HCEC 1CT (cell line): ENCODE data around the gene KIF2C.
"Not testable (repeated sequence)": the region's sequence is repeated elsewhere in the genome, so short reads cannot be mapped to it uniquely, and the experiment has no call there.

Experiments used
- DNase-seq: peaks from one replicate; pipeline ENCODE4 v3.0.0-alpha.2; 2017

The KIF2C gene

DNA sequence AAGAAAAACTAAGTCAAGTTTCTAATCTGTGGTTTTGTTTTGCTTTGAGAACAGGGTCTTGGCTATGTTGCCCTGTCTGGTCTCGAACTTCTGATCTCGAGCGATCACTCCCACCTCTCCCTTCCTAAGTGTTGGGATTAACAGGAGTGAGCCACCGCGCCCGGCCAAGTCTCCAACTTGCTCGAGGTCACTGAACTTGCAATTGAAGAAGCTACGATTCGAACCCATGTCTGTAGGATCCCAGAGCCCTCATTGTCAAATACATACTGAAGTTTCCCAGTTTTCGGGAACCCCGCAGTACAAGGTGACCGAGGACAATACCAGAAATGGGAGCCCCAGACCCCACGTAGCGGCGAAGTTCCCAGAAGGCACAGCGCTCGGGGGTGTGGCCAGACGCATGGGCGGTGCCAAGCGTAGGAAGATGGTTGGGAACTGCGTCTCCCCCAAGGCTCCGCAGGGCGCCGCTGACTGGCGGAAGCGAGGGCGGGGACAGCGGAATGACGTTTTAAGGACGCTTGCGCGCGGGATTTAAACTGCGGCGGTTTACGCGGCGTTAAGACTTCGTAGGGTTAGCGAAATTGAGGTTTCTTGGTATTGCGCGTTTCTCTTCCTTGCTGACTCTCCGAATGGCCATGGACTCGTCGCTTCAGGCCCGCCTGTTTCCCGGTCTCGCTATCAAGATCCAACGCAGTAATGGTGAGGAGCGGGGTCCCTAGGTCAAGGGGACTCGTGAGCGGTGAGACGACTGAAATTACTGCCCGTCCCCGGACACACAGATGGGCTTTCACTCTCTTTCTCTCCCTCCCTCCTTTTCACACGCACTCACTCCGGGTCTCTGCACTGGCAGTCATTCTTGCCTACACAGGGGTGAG is at the start of gene KIF2C:
TSS of gene KIF2C (plus strand) at position 531 of the 872 bp plus-strand sequence. CDS start at position 627, 96 bp downstream.
- peak; percentile 99 for DNase-seq

- no peak for DNase-seq
These were observed 46.5 kb upstream of the KIF2C start for GRCh38 chr1:44693159-44693558.

GRCh38 chr1:44693900-44694299 is 45.7 kb upstream of the KIF2C start:
- DNase-seq, result no peak

DNA sequence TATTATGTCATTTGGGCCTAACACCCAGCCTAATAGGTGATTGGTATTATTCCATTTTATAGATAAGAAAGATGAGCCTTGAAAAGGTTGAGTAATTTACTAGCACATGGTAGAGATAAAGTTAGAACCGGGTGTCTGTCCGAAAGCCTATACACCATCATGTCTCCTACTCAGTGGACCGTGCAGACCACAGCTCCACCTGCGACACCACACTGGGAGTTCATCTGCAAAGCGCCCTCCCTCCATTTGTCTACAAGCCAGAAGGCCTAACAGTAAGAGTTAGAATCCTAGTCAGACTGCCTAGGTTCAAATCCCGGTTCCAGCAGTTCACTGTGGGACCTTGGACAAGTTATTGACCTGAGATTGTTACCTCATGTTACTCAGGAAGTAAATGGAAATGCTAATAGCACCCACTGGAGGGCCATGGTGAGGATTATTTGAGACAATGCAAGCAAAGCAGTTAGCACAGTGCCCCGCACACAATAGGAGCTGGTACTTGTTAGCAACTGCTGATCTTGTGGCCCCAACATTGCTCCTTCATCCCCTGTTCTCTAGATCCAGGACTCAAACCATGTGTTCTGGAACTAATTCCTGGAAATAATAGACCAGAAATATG is 44.7 kb upstream of the KIF2C start:
- no peak for DNase-seq

GRCh38 chr1:44695671-44696070 is 44.0 kb upstream of the KIF2C start:
- DNase-seq, result no peak

DNA sequence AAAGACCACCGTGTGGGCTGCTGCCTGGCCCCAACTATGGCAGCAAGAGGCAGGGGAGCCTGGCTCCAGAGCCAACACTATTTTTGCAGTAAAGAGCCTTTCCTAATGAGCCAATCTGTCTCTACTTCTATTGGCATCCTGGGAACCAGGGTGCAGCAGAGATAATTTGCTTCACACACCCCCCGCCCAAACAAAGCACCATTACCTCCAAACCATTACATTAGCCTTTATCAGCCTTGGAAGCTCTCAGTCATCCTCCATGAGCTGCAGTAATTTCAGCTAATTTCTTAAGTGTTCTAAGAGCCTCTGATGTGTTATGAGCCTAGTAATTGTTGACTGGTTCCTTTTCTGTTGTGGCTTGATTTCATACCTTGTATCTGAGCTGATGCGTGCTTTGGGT is 43.5 kb upstream of the KIF2C start:
- no peak for DNase-seq

DNA sequence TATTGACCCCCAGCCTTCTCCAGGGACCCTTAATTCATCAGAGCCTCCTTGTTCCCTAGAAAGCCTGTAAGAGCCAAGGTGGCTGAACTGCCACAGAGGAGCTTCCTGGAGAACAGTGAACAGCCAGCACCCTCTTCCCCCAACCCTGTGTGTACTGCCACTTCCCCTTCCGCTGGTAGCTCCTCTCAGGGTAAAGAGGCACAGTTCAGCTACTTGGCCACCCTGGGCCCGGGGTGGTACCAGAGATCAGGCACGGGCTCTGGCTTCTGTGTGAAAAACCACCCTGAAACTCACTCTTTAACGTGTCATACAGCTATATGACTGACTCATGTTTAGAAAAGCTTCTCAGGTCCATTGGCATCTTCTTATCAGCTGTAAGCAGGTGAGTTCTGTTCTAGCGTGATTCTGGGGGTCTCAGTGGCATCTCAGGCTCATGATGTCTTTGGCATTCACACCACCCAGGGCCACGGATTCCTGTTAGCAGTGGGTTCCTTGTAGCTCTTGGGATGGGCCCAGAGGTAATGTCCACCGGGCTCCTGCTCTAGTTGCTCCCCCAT is 42.8 kb upstream of the KIF2C start:
- DNase-seq, result no peak

GRCh38 chr1:44698138-44698537 is 41.5 kb upstream of the KIF2C start:
- DNase-seq, result no peak

GRCh38 chr1:44699375-44699774 is 40.3 kb upstream of the KIF2C start:
- DNase-seq, result not testable (repeated sequence)

- no peak for DNase-seq
These were observed 39.1 kb upstream of the KIF2C start for GRCh38 chr1:44700573-44700972.

DNA sequence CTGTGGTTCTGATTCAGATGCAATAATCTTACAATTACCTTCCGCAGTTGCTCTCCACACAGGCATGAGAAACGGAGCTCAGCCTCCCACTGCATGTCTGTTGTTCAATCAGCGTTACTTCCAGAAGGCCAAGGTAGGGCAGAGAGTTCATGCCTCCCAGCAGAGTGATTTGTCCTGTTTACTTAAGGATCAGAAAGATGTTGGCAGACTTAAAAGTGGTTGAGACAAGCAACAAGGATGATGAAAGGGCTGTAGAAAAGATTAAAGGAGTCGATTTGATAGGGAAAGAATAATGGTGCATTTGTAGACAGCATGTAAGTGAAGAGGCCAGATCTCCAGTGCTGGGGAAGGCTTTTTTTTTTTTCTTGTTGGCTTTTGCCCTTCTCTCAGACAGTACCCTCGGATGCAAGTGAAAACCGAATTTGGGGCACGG is 38.5 kb upstream of the KIF2C start:
- DNase-seq, result no peak

- DNase-seq, result no peak
These were observed 34.2 kb upstream of the KIF2C start for GRCh38 chr1:44705470-44705869.

DNA sequence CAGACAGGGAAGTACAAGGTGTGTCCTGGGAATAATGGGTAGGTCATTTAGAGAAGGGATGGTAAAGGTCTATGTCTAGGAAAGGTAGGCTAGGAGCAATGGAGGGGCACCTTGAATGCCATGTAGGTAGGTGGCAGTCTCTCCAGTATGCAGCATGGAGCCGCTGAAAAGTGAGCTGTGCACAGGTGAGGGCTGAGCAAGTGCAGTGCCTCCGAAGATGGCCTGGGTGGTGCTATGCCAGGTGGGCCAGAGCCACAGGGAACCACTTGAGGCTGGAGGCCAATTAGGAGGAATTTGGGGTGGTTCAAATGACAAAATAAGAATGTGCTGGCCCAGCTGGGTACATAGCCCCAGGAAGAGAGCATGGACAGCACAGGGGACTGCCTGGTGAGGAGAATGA is 33.7 kb upstream of the KIF2C start:
- no peak for DNase-seq

DNA sequence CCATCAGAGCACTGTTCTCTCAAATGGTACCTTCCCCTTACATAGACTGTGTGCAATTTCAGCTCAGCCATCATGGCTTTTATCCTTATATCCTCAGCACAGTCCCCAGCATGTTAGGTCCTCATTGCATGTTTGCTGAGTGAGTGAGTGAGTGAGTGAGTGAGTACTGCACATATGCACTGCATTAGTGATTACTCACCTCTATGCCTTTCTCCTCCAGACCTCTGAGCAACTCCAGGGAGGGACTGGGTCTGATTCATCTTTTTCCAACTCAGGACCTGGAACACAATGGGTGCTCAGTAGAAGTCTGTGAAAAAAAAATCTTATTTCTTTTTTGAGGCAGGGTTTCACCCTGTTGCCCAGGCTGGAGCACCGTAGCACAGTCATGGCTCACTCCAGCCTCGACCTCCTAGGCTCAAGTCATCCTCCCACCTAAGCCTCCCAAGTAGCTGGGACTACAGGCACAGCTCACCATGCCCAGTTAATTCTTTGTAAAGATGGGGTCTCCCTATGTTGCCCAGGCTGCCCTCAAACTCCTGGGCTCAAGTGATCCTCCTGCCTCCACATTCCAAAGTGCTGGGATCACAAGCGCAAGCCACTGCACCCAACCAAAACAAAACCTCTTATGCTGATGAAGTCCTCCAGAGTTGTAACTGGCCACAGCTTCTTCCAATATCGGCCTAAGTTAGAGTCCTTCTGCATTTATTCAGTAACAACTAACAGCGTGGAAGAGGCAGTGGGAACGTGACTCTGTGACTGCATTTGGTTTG is 32.3 kb upstream of the KIF2C start:
- peak; percentile 95 for DNase-seq

DNA sequence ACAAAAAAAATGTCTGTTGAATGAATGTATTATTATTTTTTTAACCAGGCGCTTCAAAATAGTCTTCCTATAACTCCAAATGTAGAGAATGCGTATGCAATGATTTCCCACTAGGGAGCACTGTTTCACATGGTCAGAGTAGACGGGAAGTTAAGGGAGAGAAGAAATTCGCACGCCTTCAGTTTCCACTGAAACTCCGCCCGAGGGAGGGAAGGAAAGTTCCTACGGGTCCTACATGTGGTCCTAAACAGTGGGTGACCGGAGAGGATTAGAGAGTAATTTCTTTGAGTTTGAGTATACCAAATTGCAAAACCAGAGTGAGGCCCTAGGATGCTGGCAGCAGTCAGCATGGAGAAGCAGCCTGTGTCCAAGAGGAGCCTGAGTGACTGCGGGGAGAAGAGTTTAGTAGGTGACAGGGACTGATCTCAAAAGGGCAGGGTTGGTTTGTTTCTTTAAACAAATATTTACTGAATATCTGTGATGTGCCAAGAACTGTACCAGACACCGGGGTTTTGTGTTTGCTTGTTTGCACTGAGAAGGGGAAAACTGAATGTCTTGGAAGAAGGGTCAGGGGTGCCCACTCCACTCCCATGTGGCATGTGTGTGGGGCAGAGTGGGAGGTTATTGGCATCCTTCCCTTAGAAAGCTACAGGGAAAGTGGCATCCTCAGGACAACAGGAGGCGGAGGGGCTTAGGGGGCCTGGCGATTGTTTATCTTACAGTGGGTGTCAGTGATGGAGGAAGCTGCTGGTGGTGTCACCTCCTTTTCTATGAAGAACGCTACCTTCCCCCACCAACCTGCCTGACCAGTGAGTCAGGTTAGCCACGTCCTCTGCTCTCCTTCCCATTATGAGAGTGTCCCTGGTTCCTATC is 31.4 kb upstream of the KIF2C start:
- DNase-seq, result peak; percentile 67

DNA sequence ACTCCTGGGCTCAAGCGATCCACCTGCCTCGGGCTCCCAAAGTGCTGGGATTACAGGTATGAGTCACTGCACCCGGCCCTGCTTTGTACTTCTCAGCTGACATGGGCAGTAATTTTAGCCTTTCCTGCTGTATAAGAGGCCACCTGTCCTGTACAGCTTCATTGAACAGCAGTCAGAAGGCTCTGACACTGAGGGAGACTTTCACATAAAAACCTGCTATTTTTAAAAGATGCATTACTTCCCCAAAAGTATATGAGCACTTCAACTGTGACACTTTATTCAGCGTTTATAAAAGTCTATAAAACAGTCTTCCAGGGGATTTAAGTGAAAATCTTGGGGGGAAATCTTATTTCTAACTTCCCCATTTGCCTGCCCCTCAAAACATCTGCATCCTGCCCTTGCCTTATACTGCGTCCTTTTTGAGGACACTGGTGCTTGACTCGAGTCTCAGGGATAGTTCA is 26.3 kb upstream of the KIF2C start:
- no peak for DNase-seq

- no peak for DNase-seq
These were observed 25.1 kb upstream of the KIF2C start for GRCh38 chr1:44714532-44714931.

GRCh38 chr1:44714944-44715571 is 24.6 kb upstream of the KIF2C start:
- peak; percentile 65 for DNase-seq

GRCh38 chr1:44717156-44717555 is 22.5 kb upstream of the KIF2C start:
- DNase-seq, result no peak

GRCh38 chr1:44717653-44718052 is 22.0 kb upstream of the KIF2C start:
- no peak for DNase-seq

- DNase-seq, result no peak
These were observed 21.5 kb upstream of the KIF2C start for GRCh38 chr1:44718091-44718490.

DNA sequence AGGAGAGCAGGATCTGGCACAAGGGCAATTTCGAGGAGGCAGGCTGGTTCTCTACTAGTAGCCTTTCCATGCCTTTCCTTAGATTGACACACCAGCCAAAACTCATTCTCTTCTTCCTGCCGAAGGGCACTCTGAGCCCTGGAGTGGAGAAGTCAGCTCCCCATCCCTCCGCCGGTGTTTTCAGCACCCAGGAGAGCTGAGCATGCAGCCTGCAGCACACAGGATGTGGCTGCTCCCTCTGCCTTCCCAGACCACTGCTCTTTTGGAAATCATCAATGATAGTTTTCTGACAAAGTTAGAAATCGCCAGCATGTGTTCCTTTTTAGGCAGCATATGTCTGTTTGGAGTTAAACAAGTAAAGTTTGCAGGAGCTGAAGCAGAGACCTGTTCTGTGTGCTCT is 20.3 kb upstream of the KIF2C start:
- no peak for DNase-seq
